Spleen (tissue), 7 donors: Measurements from ENCODE around the gene GRIN1.

Experiments used
- POLR2AphosphoS5 ChIP-seq, 3 donors: sonication (generic); formaldehyde crosslinking; IDR thresholded peaks; one replicate each; pipeline ENCODE4 v1.5.1; 2017; ENCODE audit warnings: antibody characterized with exemption in 3 of 3
- TF ChIP-seq, protein P1 (sequence below), 11 experiments: fragments of 200-600 bp in 7 of 11; fragments of 450-650 bp in 4 of 11; sonication (generic) in 4 of 11; IDR thresholded peaks in 8 of 11; conservative IDR thresholded peaks in 3 of 11; 1 replicate in 7 of 11; 2 replicates in 4 of 11; pipeline versions ENCODE4 v1.4.0 to v1.8.0; 2016 to 2021; ENCODE audit warnings: antibody characterized with exemption in 11 of 11, inconsistent platforms in 4 of 11, mild to moderate bottlenecking in 1 of 11
- donor health status: DM: no; HTN: no; CAD: no; lungs with moderate emphysema.
- donor health status: DM: no; HTN: no; CAD: no.
- donor health status: DM: no; HTN: no; CAD: no.

DNA sequence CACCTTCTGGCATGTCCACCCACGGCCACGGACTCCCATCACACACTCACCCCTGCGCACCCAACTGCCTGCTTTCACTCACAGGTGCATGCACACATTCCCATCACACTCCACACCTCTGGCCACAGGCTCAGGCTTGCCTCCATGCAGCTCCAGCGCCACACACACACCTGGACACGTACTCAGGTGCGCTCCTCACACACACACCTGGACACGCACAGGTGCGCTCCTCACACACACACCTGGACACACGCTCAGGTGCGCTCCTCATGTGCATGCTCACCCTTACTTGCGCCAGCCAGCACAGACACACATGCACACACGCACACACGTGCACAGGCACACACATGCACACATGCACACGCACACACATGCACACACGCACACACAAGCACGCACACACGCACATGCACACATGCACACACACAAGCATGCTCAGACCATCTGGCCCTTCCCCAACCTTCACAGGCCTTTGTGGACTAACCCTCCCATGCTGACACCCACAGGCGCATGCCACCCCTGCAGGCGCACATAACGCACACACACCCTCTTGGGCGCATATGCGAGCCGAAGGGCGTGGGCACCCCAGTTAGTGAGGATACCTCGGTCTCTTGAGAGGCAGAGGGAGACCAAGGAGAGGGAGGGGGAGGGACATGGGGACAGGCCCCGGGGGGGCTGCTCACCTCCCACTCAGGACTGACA lies 8.3 kb downstream of the GRIN1 start:
- no peak for TF ChIP-seq POLR2AphosphoS5 (IDR thresholded peaks at IDR 0.05)
- TF ChIP-seq, protein P1, sequence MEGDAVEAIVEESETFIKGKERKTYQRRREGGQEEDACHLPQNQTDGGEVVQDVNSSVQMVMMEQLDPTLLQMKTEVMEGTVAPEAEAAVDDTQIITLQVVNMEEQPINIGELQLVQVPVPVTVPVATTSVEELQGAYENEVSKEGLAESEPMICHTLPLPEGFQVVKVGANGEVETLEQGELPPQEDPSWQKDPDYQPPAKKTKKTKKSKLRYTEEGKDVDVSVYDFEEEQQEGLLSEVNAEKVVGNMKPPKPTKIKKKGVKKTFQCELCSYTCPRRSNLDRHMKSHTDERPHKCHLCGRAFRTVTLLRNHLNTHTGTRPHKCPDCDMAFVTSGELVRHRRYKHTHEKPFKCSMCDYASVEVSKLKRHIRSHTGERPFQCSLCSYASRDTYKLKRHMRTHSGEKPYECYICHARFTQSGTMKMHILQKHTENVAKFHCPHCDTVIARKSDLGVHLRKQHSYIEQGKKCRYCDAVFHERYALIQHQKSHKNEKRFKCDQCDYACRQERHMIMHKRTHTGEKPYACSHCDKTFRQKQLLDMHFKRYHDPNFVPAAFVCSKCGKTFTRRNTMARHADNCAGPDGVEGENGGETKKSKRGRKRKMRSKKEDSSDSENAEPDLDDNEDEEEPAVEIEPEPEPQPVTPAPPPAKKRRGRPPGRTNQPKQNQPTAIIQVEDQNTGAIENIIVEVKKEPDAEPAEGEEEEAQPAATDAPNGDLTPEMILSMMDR (IDR thresholded peaks at IDR 0.05 in 8 of 11, conservative IDR thresholded peaks at IDR 0.05 in 3 of 11), result no peak
